H4 (cell line): ENCODE measurements around the gene KRT73. TPM values are rescaled to one million over a fixed set of nuclear protein-coding genes. Genes with fewer than 3 reads are reported as not detected.

ENCODE experiments used
- DNase-seq: peaks from one replicate; pipeline ENCODE4 v3.0.0-alpha.2; 2015; ENCODE audit warnings: low spot score
- total RNA-seq: library from RNA; depleted of rRNA; stranded (reverse); fragments of >200 nt; shearing (Covaris generic); gene quantifications from 2 replicates; pipeline ENCODE4 v1.2.3, GENCODE V29; 2014; rRNA removed

KRT73 gene
- not detected in 2 replicates for total RNA-seq

DNA sequence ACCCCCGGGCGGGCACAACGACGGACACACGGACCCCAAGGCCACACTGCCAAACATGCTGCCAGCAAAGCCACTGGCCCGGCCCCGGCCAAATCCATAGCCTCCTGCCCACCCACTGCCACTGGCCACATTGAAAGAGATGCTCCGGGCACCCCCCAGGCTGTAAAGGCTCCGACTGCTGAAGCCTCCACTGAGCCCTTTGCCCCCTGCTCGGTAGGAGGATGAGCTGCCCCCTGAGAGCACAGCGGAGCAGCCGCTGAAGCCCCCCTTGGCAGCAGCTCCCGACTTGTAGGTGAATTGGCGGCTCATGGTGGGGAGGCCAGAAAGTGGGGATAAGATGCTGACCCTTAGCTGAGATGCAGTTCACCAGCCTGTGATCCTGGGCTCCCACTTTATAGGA lies at the start of gene KRT73:
Gene KRT73 (minus strand): TSS at position 344 of the 400 bp plus-strand sequence. CDS start 35 bp downstream, at position 309.
- DNase-seq, result no peak

DNA sequence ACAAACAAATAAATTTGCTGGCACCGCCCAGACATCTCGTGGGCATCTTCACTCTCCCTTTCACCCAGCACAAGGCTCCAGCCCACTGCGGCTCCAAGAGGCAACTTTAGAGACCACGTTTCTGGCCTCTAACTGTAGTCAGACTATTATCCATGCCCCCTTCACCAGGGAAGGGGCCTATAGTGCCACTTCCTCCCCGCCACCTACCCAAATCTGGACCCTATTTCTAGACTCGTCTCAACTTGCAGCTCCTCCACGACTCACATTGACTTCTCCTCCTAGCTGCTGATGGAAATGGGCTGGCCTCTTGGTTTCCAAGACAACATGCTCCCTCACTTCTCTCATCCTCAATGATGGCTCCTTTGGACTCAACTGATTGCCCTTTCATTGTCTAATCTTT lies 49.6 kb upstream of the KRT73 start:
- DNase-seq, result no peak

DNA sequence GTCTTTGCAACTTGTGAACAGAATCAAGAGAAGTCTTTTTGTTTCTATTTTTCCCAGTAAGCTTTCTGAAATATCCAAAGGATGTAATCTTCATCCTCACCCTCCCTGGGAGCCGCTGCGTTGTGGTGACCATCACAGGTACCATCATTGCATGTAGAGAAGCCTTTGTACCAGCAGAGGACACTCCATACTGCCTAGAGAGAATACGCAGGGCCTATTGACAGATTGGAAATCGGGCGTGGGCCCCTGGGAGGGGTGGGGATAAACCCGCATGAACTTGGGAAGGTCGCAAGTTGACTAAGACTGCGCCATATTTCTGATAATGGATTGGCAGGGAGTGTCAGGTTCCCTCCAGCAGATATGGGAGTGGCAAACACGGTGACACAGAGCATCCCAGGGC lies 49.1 kb upstream of the KRT73 start:
- DNase-seq, result no peak

DNA sequence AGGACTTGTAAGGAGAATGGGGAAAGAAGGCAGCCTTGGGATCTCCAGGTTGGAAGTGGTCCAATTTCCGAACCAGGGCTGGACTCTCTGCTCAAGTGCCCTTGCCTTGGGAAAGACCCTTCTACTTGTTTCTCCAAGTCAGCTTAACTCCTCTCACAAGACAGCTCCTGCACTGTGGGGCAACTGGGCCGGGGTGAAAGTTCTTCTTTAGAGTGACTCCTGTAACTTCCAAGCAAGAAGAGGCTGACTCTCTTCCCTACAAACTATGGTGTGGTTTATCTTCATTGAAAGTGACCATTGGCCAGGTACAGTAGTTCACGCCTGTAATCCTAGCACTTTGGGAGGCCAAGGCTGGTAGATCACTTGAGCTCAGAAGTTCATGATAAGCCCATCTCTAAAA lies 48.1 kb upstream of the KRT73 start:
- DNase-seq, result no peak

DNA sequence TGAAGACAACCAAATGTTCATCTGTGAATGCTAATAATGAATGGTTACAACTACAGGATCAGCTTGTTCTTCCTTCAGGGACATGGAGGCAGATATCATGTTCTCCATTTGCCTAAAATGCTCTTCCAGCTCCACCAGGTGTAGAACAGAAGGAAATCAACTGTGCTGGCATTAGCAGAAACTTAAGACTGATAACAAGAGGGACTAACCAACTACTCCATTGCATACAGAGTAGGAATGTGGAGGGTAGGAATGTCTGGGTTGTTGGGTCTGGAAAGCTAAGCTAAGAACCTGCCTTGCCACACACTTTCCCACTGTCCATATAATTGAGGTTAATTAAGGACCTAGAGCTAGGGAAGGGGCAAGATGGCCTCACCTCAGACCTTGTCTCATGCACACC lies 45.1 kb upstream of the KRT73 start:
- DNase-seq, result no peak

DNA sequence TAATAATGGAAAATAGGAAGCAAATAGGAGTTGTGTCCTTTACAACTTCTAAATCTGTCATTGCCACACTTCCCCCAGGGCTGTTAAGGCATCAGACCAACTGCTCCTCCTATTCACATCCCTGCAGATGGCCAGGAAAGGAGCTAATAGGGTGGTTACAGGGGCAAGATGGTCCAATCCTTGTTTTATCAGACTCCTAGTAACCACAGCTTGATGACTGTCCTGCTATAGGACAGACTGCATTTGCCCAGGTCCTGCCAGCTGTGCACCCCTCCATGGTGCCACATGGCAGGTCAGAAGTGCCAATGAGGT lies 44.5 kb upstream of the KRT73 start:
- DNase-seq, result no peak

DNA sequence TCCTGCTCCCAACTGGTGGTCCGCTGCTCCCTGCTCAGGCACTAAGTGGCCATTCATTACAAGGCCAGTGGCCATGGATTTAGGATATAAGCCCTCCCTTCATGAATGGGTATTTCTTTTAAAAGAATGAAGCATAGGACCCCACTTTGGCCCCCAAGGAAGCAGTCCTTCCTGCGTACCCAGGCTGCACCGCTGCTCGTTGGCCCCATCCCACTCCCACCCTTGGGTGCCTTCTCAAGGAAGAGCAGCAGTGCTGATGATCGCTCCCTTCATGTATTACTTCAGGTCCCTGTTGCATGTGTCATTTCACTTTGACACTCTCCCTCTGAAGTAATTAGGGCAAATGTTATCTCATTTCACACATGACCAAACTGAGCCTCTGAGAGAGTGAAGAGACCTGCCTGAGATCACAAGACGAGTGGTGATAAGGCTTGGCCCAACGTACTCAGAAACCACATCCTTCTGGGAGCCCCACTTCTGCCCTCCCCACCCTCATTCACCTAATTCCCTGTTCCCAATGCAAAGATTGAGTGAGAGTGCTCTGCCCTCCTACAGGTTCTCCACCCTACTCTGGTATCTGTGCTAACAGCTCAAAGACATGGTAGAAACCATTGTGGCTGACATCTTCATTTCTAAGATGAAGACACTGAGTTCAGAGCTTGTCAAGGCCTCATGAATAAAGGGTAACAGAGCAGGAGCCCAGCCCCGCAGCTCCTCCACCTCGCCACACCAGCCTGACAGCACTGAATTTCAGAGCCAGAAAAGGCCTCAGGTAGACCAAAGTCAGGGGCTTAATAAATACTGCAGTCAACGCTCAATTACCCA lies 43.9 kb upstream of the KRT73 start:
- DNase-seq, result no peak

DNA sequence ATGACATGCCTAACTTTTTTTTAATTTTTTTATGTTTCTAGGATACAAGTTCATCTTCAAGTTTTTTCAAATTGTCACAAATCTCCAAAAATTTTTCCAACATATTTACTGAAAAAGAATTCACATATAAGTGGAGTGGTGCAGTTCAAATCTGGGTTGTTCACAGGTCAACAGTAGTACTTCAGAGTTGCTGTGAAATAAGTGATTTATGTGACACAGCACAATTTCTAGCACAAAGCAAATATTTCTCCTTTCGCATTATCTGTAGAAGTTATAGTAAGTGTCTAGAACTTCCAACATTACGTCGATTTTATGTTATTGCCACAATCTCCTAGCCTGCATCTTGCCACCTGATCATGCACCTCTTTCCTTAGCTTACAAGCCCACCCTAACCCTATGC lies 43.3 kb upstream of the KRT73 start:
- DNase-seq, result no peak

DNA sequence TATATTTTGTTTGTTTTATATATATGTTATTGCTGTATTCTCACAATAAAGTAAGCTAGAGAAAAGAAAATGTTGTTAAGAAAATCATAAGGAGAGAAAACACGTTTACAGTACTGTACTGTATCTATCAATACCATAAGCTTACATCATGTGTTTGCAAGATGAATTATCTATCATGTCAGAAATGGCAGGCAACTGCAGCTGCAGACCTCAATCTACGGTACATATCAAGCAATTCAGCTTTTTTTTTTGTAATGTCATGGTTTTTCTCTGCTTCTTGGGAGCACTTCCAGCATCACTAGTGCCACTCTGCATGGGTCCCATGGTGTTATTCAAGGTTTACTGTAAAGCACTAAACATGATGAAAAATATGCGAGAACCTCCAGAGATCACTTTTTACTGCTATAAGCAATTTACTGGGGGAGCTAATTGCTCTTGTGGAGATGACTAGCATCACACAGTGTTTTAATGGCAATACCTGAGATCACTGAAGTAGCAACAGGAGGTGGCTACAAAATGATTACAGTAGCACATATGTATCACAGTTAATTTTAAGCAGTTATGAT lies 42.7 kb upstream of the KRT73 start:
- no peak for DNase-seq

DNA sequence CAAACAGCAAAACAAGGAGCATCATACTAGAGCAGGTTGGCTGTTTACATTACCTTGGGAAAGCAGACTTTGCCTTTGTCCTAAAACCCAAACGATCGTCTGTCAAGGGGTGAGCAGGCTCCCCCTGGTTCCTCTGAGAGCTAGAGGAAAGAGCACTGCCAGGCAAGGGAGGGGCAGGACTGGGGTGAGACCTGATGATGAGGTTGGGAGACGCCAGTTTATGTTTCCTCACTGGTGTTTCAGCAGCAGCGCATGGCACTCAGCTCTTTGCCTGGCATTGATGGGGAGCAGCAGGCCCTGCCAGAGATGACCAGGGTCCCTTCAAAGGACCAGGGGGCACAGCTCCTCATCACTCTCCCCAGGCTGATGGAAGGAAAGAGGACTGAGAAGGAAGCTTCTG lies 41.6 kb upstream of the KRT73 start:
- DNase-seq, result no peak

DNA sequence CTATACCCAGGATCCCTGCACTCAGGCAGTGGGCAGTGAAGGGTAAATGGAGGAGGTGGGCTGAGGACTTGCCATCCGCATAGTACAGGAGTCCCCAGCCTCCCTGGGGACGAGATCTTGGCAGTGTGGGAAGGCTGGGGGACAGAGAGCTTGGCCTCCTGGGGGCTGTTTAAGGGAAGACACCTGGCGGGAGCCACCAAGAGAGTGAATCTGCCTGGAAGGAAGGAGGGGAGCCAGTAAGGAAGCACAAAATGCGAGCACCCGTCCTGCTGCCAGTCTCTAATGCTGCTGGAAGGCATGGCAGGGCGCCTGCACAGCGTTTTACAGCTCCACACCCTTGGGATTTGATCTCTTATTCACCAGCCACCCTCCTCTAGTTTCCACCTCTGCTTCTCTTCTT lies 41.0 kb upstream of the KRT73 start:
- DNase-seq, result no peak

DNA sequence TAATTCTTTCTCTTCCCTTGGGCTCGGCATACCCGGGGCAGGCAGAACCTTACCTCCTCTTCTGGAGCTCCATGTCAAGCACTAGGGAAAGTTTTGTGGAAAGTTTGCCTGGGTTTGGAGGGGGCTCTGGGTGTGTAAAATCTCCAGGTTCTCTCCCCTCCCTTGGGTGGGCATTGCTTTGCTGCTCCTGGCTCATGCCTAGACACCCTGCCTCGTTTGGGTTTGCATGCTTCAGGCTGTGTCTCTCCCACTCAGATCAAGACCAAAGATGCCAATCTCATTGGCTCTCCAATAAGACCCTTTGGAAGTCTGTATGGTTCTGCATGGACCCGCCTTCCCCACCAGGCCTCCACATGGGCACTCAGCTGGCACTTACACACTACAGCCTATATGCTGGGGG lies 39.8 kb upstream of the KRT73 start:
- no peak for DNase-seq

DNA sequence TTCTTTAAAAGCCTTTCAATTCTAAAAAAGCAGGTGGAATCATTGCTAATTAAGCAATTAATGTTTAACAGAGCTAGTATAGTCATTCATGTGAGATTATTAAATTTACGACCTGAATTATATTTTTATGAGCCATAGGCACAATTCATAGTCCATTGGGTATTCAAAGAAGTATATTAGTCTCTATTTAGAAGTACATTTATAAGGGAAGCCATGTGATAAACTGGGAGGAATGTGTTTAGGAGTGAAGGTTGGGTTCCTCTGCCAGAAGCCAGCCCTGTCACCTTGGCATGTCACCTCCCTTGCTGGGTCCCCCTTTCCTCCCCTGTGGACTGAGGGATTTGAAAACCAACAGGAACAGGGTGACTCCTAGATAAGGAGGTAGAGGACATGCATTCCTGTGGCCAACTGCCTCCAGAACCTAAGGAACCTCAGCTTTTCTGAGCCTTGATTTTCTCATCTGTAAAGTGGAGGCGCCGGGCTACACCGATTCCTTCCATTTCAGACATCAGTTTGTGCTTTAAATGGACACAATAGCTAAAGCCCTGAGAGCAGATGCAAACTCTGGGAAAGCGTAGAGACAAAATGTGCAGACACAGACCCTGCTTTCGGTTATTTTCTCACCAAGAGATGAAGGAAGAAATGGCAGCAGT lies 39.0 kb upstream of the KRT73 start:
- DNase-seq, result no peak

DNA sequence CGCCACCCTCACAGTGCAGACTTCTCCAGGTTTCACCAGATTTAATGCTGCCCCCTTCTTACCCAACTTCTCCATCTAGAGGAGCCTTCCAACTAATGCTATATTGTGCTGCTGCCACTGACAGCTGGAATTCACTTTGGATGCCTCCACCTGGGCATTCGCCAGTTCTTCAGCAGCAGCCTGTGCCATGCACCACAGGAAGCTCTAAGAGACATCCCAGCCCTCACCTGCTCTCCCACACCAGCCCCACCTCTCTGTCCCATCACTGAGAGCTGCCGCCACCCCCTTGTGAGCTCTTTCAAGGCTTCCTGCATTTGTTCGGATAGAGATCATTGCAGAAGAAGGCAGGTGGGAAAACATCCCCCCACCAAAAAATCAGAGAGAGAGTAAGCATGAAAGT lies 38.3 kb upstream of the KRT73 start:
- no peak for DNase-seq

DNA sequence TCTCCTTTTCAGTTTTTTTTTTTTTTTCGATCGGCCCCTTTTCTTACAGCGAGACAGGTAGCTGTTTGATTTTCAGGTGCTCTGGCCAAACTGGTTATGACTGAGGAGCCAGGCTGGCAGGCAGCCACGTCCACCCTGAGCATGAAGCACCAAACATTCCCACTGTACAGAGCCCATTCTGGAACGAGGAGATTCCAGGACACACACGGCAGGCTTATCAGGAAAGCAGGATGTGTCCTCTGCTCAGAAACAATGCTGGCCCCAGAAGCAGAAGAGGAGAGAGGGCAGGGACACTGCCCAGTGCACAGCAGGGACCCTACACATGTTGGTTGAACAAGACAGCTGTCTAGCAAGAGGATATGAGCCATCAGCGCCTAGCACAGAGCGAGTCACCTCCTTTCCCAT lies 37.4 kb upstream of the KRT73 start:
- no peak for DNase-seq

DNA sequence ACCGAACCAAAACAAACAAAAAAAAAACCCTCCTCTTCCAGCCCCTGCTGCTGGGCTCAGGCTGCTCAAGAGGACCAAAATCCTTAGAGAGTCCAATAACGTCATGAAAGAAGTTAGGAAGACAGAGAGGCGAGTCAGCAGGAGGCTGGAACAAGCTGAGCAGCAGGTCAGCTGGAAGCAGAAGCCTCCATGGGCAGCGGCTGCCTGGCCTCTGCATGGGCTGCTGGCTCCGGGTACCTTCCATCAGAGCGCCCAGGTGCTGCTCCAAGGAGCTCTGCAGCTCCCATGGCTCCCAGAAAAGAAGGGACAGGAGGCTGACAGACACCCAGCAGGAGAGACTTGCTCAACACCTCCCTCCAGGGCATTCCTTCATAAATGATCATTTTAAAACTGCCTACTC lies 36.9 kb upstream of the KRT73 start:
- DNase-seq, result no peak

DNA sequence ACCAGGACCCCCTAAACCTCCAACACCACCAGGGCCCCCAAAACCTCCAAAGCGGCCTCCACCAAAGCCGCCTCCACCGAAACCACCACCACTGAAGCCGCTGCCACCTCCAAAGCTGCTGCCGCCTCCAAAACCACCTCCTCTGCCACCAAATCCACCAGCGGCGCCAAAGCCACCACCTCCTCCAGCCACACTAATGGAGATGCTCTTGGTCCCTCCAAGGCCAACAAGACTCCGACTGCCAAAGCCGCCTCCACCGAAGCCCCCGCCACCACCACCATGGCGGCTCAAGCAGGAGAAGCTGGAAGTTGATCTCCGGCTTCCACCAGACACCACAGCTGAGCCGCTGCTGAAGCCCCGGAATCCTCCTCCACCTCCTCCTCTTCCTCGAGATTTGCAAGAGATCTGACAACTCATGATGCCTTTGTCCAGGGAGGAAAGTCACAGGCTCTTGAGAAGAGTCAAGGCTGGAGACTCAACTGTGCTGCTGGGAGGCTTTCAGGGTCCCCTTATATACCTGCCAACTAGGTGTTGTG lies 33.4 kb upstream of the KRT73 start, which contains the start of gene KRT2:
Gene KRT2 (minus strand): TSS at position 486 of the 536 bp plus-strand sequence. CDS start 69 bp downstream, at position 417.
- DNase-seq, result no peak

DNA sequence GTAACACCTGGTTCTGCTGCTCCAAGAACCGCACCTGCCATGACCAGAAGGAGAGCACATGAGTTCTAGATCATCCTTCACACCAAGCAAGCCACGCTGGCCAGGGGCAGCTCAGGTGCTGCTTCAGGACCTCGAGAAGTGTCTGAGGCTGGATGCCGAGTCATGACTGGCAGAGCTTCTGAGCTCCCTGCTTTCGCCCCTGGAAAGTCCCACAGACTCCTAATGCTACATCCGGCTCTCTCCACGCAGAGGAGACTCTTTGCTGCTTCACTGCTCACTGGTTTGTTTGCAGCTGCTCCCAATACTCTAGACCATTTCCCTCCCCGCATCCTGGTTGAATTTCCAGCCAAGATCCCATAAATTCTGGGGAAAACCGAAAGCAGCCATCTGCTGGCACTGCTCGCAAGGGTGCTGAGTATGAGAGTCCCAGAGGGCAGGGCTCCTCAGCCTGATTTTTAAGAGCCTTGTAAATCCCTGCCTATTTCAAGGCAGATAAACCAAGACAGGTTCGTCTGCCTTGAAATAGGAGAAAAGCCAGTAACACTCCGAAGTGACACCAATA lies 32.2 kb upstream of the KRT73 start:
- DNase-seq, result peak; percentile 31

DNA sequence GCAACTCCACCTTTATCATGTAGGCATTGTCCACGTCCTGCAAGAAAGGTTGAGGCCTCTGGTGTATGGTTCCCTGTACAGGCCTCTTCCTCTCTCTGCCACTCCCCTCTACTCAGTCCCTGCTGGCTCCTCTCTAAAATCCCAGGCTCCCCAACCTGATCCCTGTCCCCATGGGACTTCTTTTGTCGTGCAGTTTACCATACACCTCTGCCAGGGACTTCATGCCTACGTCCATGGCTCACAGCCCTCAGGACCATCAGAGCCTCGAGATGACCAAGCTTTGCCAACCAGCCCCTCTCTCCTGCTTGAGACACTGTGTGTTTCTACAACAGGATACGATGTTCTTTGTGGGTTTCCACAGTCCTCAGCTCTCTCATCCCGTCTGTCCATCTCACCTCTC lies 30.7 kb upstream of the KRT73 start:
- no peak for DNase-seq

DNA sequence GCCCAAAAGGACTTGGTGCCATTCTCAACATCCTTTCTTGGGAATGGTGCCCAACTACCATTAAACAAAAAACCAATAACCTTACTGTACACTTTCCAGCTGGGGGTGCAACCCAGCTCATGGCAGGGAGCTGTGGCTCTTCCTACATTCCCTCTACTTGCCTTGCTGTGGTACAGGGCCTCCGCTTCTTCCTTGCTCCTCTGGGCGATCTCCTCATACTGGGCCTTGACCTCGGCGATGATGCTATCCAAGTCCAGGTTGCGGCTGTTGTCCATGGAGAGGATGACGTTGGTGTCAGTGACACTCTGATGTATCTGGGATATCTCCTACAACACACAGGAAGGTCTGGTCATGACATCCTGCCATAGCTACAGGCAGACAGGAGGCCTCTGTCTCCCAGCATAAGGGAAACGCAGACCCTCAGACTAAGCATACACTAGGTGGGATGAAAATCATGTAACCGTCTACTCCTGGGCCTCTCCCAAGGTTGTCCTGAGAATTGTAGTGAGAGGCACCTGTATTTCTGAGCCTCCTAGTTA lies 29.7 kb upstream of the KRT73 start:
- no peak for DNase-seq

DNA sequence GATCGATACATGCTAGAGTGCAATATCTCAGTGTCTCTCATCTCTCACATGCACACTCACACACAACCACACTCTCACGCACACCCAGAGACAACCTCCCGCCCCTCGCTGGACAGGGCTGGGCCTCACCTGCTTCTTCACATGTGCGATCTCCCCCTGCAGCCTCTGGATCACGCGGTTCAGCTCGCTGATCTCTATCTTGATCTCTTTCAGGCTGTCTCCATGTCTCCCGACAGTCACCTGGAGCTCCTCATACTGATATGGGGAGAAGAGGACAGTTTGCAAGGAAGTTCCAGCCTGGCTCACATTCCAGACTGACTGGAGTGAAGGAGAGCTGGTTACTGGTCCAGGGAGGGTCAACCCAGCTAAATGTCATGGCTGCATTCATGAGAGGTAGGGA lies 29.2 kb upstream of the KRT73 start:
- no peak for DNase-seq

DNA sequence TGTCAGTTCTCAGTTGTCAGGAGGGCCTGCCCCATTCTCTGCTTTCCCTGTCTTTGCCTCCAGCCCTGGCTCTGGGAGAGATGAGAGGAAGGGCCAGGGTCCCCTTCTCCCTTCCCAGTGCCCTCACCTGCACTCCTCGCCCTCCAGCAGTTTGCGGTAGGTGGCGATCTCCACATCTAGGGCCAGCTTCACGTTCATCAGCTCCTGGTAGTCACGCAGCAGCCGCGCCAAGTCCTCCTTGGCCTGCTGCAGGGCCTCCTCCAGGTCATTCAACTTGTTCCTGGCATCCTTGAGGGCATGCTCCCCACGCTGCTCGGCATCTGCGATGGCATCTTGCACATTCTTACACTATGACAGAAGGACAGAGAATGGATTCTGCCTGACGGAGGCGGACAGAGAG lies 28.3 kb upstream of the KRT73 start:
- no peak for DNase-seq
